Measurements from ENCODE around the gene LILRA2.
"Not testable (repeated sequence)": the region's sequence is repeated elsewhere in the genome, so short reads cannot be mapped to it uniquely, and the experiment has no call there.

LILRA2 gene

GRCh38 chr19:54571715-54572615, 1.6 kb upstream of the LILRA2 start:
- not testable (repeated sequence) for DNase-seq

GRCh38 chr19:54572696-54573311, 786 bp upstream of the LILRA2 start:
- no peak for DNase-seq

GRCh38 chr19:54574051-54574450, 461 bp downstream of the LILRA2 start:
- no peak for DNase-seq

- DNase-seq: no peak
These were observed 1.0 kb downstream of the LILRA2 start for GRCh38 chr19:54574527-54575056.

- not testable (repeated sequence) for DNase-seq
These were observed 1.6 kb downstream of the LILRA2 start for GRCh38 chr19:54575205-54575604.

GRCh38 chr19:54576411-54576976, 2.9 kb downstream of the LILRA2 start:
- DNase-seq: no peak

- no peak for DNase-seq
These were observed 3.7 kb downstream of the LILRA2 start for GRCh38 chr19:54577334-54577733.

- not testable (repeated sequence) for DNase-seq
These were observed 4.7 kb downstream of the LILRA2 start for GRCh38 chr19:54578268-54578667.

GRCh38 chr19:54586397-54586796, 12.8 kb downstream of the LILRA2 start:
- no peak for DNase-seq

- DNase-seq: no peak
These were observed 13.4 kb downstream of the LILRA2 start for GRCh38 chr19:54587026-54587425.

GRCh38 chr19:54593445-54593844, 19.9 kb downstream of the LILRA2 start, which contains the start of gene LILRA1:
LILRA1 (plus strand) TSS chr19:54593632; CDS start chr19:54594245, 613 bp downstream.
- DNase-seq: not testable (repeated sequence)

- DNase-seq: not testable (repeated sequence)
These were observed 20.5 kb downstream of the LILRA2 start for GRCh38 chr19:54593931-54594626.

- DNase-seq: no peak
These were observed 21.1 kb downstream of the LILRA2 start for GRCh38 chr19:54594737-54595136.

GRCh38 chr19:54595680-54596436, 22.3 kb downstream of the LILRA2 start:
- DNase-seq: not testable (repeated sequence)

- DNase-seq: no peak
These were observed 26.6 kb downstream of the LILRA2 start for GRCh38 chr19:54600212-54600611.

- DNase-seq: no peak
These were observed 32.6 kb downstream of the LILRA2 start for GRCh38 chr19:54606230-54606629.

GRCh38 chr19:54606891-54607784, 33.5 kb downstream of the LILRA2 start:
- no peak for DNase-seq

- no peak for DNase-seq
These were observed 34.2 kb downstream of the LILRA2 start for GRCh38 chr19:54607785-54608150.

GRCh38 chr19:54608205-54608604, 34.6 kb downstream of the LILRA2 start:
- DNase-seq: no peak

GRCh38 chr19:54608792-54609191, 35.2 kb downstream of the LILRA2 start:
- no peak for DNase-seq

- no peak for DNase-seq
These were observed 35.8 kb downstream of the LILRA2 start for GRCh38 chr19:54609356-54609791.
